Neural progenitor cell (in vitro differentiated cells): Measurements from ENCODE around the gene LINGO3.

Source experiments
- EZH2 ChIP-seq: fragments of 200-600 bp; sonication (generic); IDR thresholded peaks from 2 replicates; pipeline ENCODE4 v1.6.1; 2017; ENCODE audit warnings: antibody characterized with exemption, mild to moderate bottlenecking, moderate library complexity
- TF ChIP-seq, protein P1 (sequence below): fragments of 200-600 bp; sonication (generic); IDR thresholded peaks from 2 replicates; pipeline ENCODE4 v1.5.1; 2017; ENCODE audit warnings: antibody characterized with exemption, mild to moderate bottlenecking

GRCh38 chr19:2341982-2342381, 34.0 kb upstream of the LINGO3 start:
- TF ChIP-seq, protein P1, sequence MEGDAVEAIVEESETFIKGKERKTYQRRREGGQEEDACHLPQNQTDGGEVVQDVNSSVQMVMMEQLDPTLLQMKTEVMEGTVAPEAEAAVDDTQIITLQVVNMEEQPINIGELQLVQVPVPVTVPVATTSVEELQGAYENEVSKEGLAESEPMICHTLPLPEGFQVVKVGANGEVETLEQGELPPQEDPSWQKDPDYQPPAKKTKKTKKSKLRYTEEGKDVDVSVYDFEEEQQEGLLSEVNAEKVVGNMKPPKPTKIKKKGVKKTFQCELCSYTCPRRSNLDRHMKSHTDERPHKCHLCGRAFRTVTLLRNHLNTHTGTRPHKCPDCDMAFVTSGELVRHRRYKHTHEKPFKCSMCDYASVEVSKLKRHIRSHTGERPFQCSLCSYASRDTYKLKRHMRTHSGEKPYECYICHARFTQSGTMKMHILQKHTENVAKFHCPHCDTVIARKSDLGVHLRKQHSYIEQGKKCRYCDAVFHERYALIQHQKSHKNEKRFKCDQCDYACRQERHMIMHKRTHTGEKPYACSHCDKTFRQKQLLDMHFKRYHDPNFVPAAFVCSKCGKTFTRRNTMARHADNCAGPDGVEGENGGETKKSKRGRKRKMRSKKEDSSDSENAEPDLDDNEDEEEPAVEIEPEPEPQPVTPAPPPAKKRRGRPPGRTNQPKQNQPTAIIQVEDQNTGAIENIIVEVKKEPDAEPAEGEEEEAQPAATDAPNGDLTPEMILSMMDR, result no peak
- no peak for TF ChIP-seq EZH2
